GM12872 (cell line): Measurements from ENCODE around the gene PSMB5.
A peak's percentile ranks its signal among the peaks of the same experiment; 100 is the strongest.

Source experiments
- TF ChIP-seq, protein P1 (sequence below): IDR thresholded peaks from 3 replicates; pipeline ENCODE4 v1.5.1; 2011; ENCODE audit warnings: low read depth, mild to moderate bottlenecking, low read length, moderate library complexity; ENCODE audit not compliant: insufficient read depth

PSMB5 gene

DNA sequence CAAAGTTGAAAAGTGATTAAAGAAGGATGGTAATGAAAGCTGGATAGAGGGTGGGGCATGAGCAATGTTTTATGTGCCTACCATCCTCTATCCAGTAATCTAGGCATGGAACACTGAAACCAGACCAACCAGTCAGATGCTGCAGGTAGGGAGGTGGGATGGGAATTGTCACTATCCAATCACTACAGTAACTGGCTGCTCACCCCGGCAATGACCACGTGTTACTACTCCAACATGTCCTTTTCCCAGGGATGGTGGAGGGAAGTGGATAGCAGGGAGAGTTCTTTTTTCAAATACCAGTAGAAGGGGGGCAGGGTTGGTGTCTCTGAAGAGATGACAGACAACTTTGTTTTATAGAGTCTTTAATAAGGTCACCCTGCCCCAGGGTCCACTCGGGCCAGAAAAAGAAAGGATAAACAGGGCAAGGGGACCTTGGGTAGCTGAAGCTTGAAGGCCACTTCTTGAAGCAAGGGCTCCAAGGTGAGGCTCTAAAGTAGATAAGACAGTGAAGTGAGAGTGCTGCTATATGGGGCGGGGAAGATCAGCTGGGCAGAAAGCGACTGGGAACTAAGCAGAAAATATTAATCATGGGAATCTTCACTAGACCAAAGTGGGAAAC lies 37.3 kb upstream of the PSMB5 start:
- TF ChIP-seq, protein P1, sequence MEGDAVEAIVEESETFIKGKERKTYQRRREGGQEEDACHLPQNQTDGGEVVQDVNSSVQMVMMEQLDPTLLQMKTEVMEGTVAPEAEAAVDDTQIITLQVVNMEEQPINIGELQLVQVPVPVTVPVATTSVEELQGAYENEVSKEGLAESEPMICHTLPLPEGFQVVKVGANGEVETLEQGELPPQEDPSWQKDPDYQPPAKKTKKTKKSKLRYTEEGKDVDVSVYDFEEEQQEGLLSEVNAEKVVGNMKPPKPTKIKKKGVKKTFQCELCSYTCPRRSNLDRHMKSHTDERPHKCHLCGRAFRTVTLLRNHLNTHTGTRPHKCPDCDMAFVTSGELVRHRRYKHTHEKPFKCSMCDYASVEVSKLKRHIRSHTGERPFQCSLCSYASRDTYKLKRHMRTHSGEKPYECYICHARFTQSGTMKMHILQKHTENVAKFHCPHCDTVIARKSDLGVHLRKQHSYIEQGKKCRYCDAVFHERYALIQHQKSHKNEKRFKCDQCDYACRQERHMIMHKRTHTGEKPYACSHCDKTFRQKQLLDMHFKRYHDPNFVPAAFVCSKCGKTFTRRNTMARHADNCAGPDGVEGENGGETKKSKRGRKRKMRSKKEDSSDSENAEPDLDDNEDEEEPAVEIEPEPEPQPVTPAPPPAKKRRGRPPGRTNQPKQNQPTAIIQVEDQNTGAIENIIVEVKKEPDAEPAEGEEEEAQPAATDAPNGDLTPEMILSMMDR, result no peak

- TF ChIP-seq, protein P1, result no peak
These were observed 36.7 kb upstream of the PSMB5 start for GRCh38 chr14:23071244-23071920.

GRCh38 chr14:23070262-23071129 lies 35.8 kb upstream of the PSMB5 start:
- TF ChIP-seq, protein P1, result no peak

GRCh38 chr14:23069413-23069806 lies 34.7 kb upstream of the PSMB5 start:
- TF ChIP-seq, protein P1, result no peak

DNA sequence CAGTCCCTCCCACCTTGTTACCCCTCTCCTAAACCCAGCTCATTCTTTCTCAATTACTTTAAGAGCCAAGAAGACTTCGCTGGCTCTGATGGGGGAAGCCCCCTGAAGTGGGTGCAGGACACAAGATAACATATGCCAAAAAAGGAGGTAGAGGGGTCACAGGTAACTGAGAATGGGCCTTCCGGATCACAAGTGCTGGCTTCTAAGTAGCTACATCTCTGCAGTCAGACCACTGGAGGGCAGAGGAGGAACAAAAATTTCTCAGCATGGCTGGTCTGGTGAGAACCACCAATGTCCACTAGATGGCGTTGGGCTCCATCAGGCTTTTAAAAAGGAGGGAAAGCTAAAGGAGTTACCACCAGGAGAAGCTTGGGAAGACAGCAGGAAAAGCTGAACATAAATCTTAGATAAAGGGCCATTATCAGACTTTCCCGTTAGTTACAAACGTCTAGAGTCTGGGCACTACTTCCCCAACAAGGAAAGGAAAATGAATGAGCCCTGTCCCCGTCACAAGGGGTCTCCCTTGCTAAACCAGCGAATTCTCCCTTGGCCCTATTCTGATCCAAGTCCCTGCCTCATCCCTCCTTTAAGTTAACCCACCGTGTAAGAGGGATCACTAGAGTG lies 34.2 kb upstream of the PSMB5 start:
- TF ChIP-seq, protein P1, result peak; percentile 98

GRCh38 chr14:23067847-23068788 lies 33.4 kb upstream of the PSMB5 start:
- TF ChIP-seq, protein P1, result no peak
